ENCODE data around the gene LPA. TPM values are rescaled to one million over a fixed set of nuclear protein-coding genes. Genes with fewer than 3 reads are reported as not detected.

LPA gene
- total and polyA plus RNA-seq, 2 donors (not counting 1 experiment from before 2014, with no cell fraction given): not detected

DNA sequence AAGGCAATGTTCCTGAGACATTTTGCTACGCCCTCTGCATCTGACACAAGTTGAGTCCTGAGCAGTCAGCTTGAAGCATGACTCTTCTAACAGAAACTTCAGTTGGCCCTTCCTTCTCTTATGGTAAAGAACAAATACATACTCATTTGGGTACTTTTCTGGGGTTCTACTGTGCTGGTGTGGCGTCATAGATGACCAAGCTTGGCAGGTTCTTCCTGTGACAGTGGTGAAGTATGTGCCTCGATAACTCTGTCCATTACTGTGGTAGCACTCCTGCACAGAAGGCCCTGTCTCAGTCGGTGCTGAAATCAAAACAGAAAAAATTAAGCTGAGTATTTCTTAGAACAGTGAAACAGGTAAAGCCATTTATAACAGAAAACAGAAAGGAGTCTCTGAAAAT, 163.4 kb downstream of the LPA start:
- H3K27me3 Mint-ChIP-seq: peaks cover 19% of the 10 kb centered on the region
- Histone ChIP-seq H3K27ac (ENCODE audit: low read length in 2 of 2) (no peak overlapping the region), H3K4me1 (ENCODE audit: control insufficient read depth in 2 of 2, insufficient read depth in 2 of 2, low read length in 2 of 2) (no peaks in the 10 kb centered on the region), H3K4me3 (ENCODE audit: control extremely low read depth in 1 of 5, extremely low read depth in 1 of 5, insufficient read depth in 1 of 5, low read depth in 2 of 5, low read length in 4 of 5) (no peak overlapping the region), H3K9me3 (ENCODE audit: control extremely low read depth in 1 of 3, control insufficient read depth in 2 of 3, insufficient read depth in 1 of 3, low read length in 2 of 3) (peaks cover 0 to 3% (median 0%) of the 10 kb centered on the region in 3 donors), H3K36me3 (replicated peaks in 1 of 2; ENCODE audit: control extremely low read depth in 1 of 2, control insufficient read depth in 1 of 2, extremely low read depth in 1 of 2, insufficient read depth in 2 of 2, low read length in 1 of 2) (no peaks in the 10 kb centered on the region), H3K9ac (ENCODE audit: low read length) (no peak overlapping the region), H3K4me2 (replicated peaks; ENCODE audit: low read depth, low read length, poor library complexity, severe bottlenecking) (no peak overlapping the region), H3K79me2 (ENCODE audit: control insufficient read depth, insufficient read depth, low read length) (no peaks in the 10 kb centered on the region), H2AFZ (ENCODE audit: insufficient read depth, low read depth, low read length, poor library complexity, severe bottlenecking) (no peak overlapping the region), H3K27me3 (replicated peaks in 1 of 4; ENCODE audit: control extremely low read depth in 1 of 4, control insufficient read depth in 3 of 4, insufficient read depth in 4 of 4, low read length in 3 of 4) (peaks cover 0 to 2% (median 0%) of the 10 kb centered on the region in 4 experiments), H4K20me1 (ENCODE audit: control insufficient read depth, insufficient read depth, low read length, poor library complexity, severe bottlenecking) (no peaks in the 10 kb centered on the region)
- TF ChIP-seq EZH2 (IDR thresholded peaks at IDR 0.05; ENCODE audit: borderline replicate concordance, insufficient read depth, low read depth, low read length, poor library complexity, severe bottlenecking): no peak
- TF ChIP-seq, protein P1, sequence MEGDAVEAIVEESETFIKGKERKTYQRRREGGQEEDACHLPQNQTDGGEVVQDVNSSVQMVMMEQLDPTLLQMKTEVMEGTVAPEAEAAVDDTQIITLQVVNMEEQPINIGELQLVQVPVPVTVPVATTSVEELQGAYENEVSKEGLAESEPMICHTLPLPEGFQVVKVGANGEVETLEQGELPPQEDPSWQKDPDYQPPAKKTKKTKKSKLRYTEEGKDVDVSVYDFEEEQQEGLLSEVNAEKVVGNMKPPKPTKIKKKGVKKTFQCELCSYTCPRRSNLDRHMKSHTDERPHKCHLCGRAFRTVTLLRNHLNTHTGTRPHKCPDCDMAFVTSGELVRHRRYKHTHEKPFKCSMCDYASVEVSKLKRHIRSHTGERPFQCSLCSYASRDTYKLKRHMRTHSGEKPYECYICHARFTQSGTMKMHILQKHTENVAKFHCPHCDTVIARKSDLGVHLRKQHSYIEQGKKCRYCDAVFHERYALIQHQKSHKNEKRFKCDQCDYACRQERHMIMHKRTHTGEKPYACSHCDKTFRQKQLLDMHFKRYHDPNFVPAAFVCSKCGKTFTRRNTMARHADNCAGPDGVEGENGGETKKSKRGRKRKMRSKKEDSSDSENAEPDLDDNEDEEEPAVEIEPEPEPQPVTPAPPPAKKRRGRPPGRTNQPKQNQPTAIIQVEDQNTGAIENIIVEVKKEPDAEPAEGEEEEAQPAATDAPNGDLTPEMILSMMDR (IDR thresholded peaks at IDR 0.05): no peak
- peaks cover 6% of the 10 kb centered on the region for H3K9me3 Mint-ChIP-seq (ENCODE audit: insufficient read depth)
- WGBS (ENCODE audit: insufficient coverage): 84% methylated on average over 3 of the region's 4 CpGs
- H3K4me1 Mint-ChIP-seq: no peaks in the 10 kb centered on the region
- POLR2A ChIA-PET: no interaction called here
- H3K27ac Mint-ChIP-seq: no peak overlapping the region
- no peak overlapping the region for H3K4me3 Mint-ChIP-seq
- ATAC-seq (ENCODE audit: low read depth) (no peak), DNase-seq (no peak)
- CTCF ChIA-PET: interaction anchor here (1.8 kb wide), 1 partner anchor 33 kb away, joined by 6 read pairs; no protein-coding TSS in a partner anchor
- intact Hi-C loops (cut with micrococcal nuclease): no loop called here

DNA sequence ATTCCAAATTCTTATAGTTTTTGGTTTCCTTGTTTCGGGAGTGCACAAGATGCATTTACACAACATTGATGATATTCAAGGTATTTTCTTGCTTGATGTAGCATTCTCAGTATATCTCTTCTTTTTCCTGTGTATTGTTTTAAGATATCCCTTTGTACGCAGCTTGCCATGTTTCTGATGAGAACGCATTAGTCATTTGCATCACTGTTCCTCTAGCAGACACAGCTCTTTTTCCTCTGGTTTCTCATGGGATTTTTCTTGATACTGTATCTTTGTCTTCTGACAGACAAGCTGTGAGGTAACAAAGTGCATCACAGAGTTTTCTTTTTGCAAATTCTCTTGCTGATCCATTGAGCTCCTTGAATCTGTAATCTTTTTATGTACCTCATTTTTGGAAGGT, 169.5 kb downstream of the LPA start:
- Mint-ChIP-seq H3K9me3 (ENCODE audit: insufficient read depth) (no peaks in the 10 kb centered on the region), H3K4me1 (no peaks in the 10 kb centered on the region), H3K27me3 (peaks cover 12% of the 10 kb centered on the region), H3K4me3 (no peak overlapping the region), H3K27ac (no peak overlapping the region)
- no peak overlapping the region for H3K4me3 ChIP-seq (ENCODE audit: control extremely low read depth in 1 of 5, extremely low read depth in 1 of 5, insufficient read depth in 1 of 5, low read depth in 2 of 5, low read length in 4 of 5)
- intact Hi-C loops (cut with micrococcal nuclease): no loop called here
- H3K79me2 ChIP-seq (ENCODE audit: control insufficient read depth, insufficient read depth, low read length): no peaks in the 10 kb centered on the region
- H3K27ac ChIP-seq (ENCODE audit: low read length in 2 of 2): no peak overlapping the region
- CTCF ChIA-PET: no interaction called here
- no CpG with 5 or more reads among the region's 3 CpGs for WGBS (ENCODE audit: insufficient coverage)
- no peaks in the 10 kb centered on the region for H3K36me3 ChIP-seq (replicated peaks in 1 of 2; ENCODE audit: control extremely low read depth in 1 of 2, control insufficient read depth in 1 of 2, extremely low read depth in 1 of 2, insufficient read depth in 2 of 2, low read length in 1 of 2)
- DNase-seq (no peak), ATAC-seq (ENCODE audit: low read depth) (no peak)
- H4K20me1 ChIP-seq (ENCODE audit: control insufficient read depth, insufficient read depth, low read length, poor library complexity, severe bottlenecking): no peaks in the 10 kb centered on the region
- H3K9me3 ChIP-seq (ENCODE audit: control extremely low read depth in 1 of 3, control insufficient read depth in 2 of 3, insufficient read depth in 1 of 3, low read length in 2 of 3): no peaks in the 10 kb centered on the region
- H3K27me3 ChIP-seq (replicated peaks in 1 of 4; ENCODE audit: control extremely low read depth in 1 of 4, control insufficient read depth in 3 of 4, insufficient read depth in 4 of 4, low read length in 3 of 4): peaks cover 0 to 2% (median 0%) of the 10 kb centered on the region in 4 experiments
- POLR2A ChIA-PET: no interaction called here
- H3K4me2 ChIP-seq (replicated peaks; ENCODE audit: low read depth, low read length, poor library complexity, severe bottlenecking): no peak overlapping the region
- no peak overlapping the region for H3K9ac ChIP-seq (ENCODE audit: low read length)
- no peak for TF ChIP-seq EZH2 (IDR thresholded peaks at IDR 0.05; ENCODE audit: borderline replicate concordance, insufficient read depth, low read depth, low read length, poor library complexity, severe bottlenecking)
- TF ChIP-seq, protein P1 (IDR thresholded peaks at IDR 0.05): no peak
- H2AFZ ChIP-seq (ENCODE audit: insufficient read depth, low read depth, low read length, poor library complexity, severe bottlenecking): no peak overlapping the region
- H3K4me1 ChIP-seq (ENCODE audit: control insufficient read depth in 2 of 2, insufficient read depth in 2 of 2, low read length in 2 of 2): no peaks in the 10 kb centered on the region
